Tibial nerve (tissue), 4 donors: ENCODE measurements around the gene MARVELD1. TPM values are rescaled to one million over a fixed set of nuclear protein-coding genes. Genes with fewer than 3 reads are reported as not detected.

Experiments
- DNase-seq, 2 donors: peaks; one replicate each; pipeline ENCODE4 v3.0.0-alpha.2; 2019; ENCODE audit warnings: low spot score in 2 of 2
- H3K27ac ChIP-seq, 4 donors: fragments of 200-600 bp; sonication (generic) in 3 of 4; one replicate each; pipeline ENCODE4 v1.5.1; 2017 to 2019; ENCODE audit warnings: mild to moderate bottlenecking in 1 of 4
- H3K27me3 ChIP-seq, 2 donors: fragments of 200-600 bp; sonication (generic) in 1 of 2; one replicate each; pipeline versions ENCODE4 v1.5.1 to v1.6.0; 2017 to 2019
- H3K36me3 ChIP-seq, 3 donors: fragments of 200-600 bp; sonication (generic); one replicate each; pipeline ENCODE4 v1.5.1; 2018 to 2019
- H3K4me1 ChIP-seq, 4 donors: fragments of 200-600 bp; sonication (generic) in 3 of 4; one replicate each; pipeline ENCODE4 v1.5.1; 2017 to 2019
- H3K4me3 ChIP-seq, 4 donors: fragments of 200-600 bp; sonication (generic) in 3 of 4; one replicate each; pipeline ENCODE4 v1.5.1; 2017 to 2019; ENCODE audit warnings: mild to moderate bottlenecking in 1 of 4, moderate library complexity in 1 of 4
- H3K9me3 ChIP-seq, 4 donors: fragments of 200-600 bp; sonication (generic) in 3 of 4; one replicate each; pipeline ENCODE4 v1.5.1; 2017 to 2019
- CTCF ChIP-seq, 5 experiments: fragments of 200-600 bp in 3 of 5; fragments of 450-650 bp in 2 of 5; sonication (generic) in 3 of 5; IDR thresholded peaks; one replicate each; pipeline ENCODE4 v1.5.1; 2016 to 2019; ENCODE audit warnings: antibody characterized with exemption in 5 of 5, mild to moderate bottlenecking in 3 of 5, moderate library complexity in 2 of 5
- EP300 ChIP-seq, 2 donors: sonication (generic); formaldehyde crosslinking; IDR thresholded peaks; one replicate each; pipeline ENCODE4 v1.6.1; 2017; ENCODE audit warnings: antibody characterized with exemption in 2 of 2, mild to moderate bottlenecking in 1 of 2
- POLR2A ChIP-seq, 2 donors: fragments of 450-650 bp; IDR thresholded peaks; one replicate each; pipeline ENCODE4 v1.6.1; 2017; ENCODE audit warnings: antibody characterized with exemption in 2 of 2, mild to moderate bottlenecking in 2 of 2, moderate library complexity in 2 of 2
- WGBS, 2 donors: methylation state at CpG; one replicate each; pipeline ENCODE4 v1.1.5; 2018; 5-methylcytosine and 5-hydroxymethylcytosine counted together
- total RNA-seq, 4 donors: library from RNA; depleted of rRNA; stranded (reverse); fragments of >200 nt; gene quantifications; one replicate each; pipeline ENCODE4 v1.1.0, GENCODE V29; 2016

The MARVELD1 gene
- total RNA-seq, 4 donors from 2014 or later, result 28.0 to 45.3 (median 42.2) TPM

GRCh38 chr10:97731346-97732051, 18.0 kb downstream of the MARVELD1 start:
- H3K36me3 ChIP-seq, result no peaks in the 10 kb centered on the region
- 62 to 66% methylated on average over 9 of the region's 9 CpGs for WGBS, 2 donors
- no peaks in the 10 kb centered on the region for H3K27me3 ChIP-seq
- no peaks in the 10 kb centered on the region for H3K9me3 ChIP-seq
- peak; percentile 56 to 84 for DNase-seq
- H3K27ac ChIP-seq, result no peak overlapping the region
- H3K4me1 ChIP-seq, result peaks cover 0 to 15% (median 0%) of the 10 kb centered on the region in 4 donors
- H3K4me3 ChIP-seq, result no peak overlapping the region
- TF ChIP-seq CTCF (IDR thresholded peaks at IDR 0.05) (peak; percentile 76 to 94 (median 79)), POLR2A (IDR thresholded peaks at IDR 0.05) (no peak), EP300 (IDR thresholded peaks at IDR 0.05) (peak in 1 of 2 donors; percentile 70)

- no peak for DNase-seq
- H3K27ac ChIP-seq, result no peak overlapping the region
- peaks cover 0 to 14% (median 0%) of the 10 kb centered on the region in 4 donors for H3K4me1 ChIP-seq
- H3K4me3 ChIP-seq, result no peak overlapping the region
- TF ChIP-seq CTCF (IDR thresholded peaks at IDR 0.05) (no peak), POLR2A (IDR thresholded peaks at IDR 0.05) (no peak), EP300 (IDR thresholded peaks at IDR 0.05) (no peak)
- H3K36me3 ChIP-seq, result no peaks in the 10 kb centered on the region
- no peaks in the 10 kb centered on the region for H3K27me3 ChIP-seq
- H3K9me3 ChIP-seq, result no peaks in the 10 kb centered on the region
- WGBS, 2 donors, result 73 to 76% methylated on average over 4 of the region's 4 CpGs
These were observed 18.5 kb downstream of the MARVELD1 start for GRCh38 chr10:97732052-97732359.

- Histone ChIP-seq H3K4me1 (peaks cover 0 to 19% (median 4%) of the 10 kb centered on the region in 4 donors), H3K27me3 (no peaks in the 10 kb centered on the region), H3K27ac (no peak overlapping the region), H3K9me3 (no peaks in the 10 kb centered on the region), H3K4me3 (no peak overlapping the region), H3K36me3 (no peaks in the 10 kb centered on the region)
- TF ChIP-seq POLR2A (IDR thresholded peaks at IDR 0.05) (no peak), EP300 (IDR thresholded peaks at IDR 0.05) (no peak), CTCF (IDR thresholded peaks at IDR 0.05) (no peak)
- 88% methylated on average over 5 of the region's 5 CpGs for WGBS, 2 donors
- DNase-seq, result no peak
These were observed 19.7 kb downstream of the MARVELD1 start for GRCh38 chr10:97733256-97733655.

GRCh38 chr10:97734021-97734420, 20.5 kb downstream of the MARVELD1 start:
- Histone ChIP-seq H3K4me3 (no peak overlapping the region), H3K9me3 (no peaks in the 10 kb centered on the region), H3K27ac (no peak overlapping the region), H3K4me1 (peaks cover 0 to 26% (median 8%) of the 10 kb centered on the region in 4 donors), H3K27me3 (no peaks in the 10 kb centered on the region), H3K36me3 (no peaks in the 10 kb centered on the region)
- DNase-seq, result no peak
- TF ChIP-seq EP300 (IDR thresholded peaks at IDR 0.05) (no peak), POLR2A (IDR thresholded peaks at IDR 0.05) (no peak), CTCF (IDR thresholded peaks at IDR 0.05) (no peak)
- 74 to 80% methylated on average over 6 of the region's 6 CpGs for WGBS, 2 donors

- 69 to 71% methylated on average over 13 of the region's 13 CpGs for WGBS, 2 donors
- peaks cover 0 to 34% (median 9%) of the 10 kb centered on the region in 4 donors for H3K4me1 ChIP-seq
- peak overlapping the region; percentile 79 to 94 (median 86) for H3K4me3 ChIP-seq
These were observed 22.9 kb downstream of the MARVELD1 start for GRCh38 chr10:97736403-97736901.

More at GRCh38 chr10:97736403-97736901, 22.9 kb downstream of the MARVELD1 start:
- Histone ChIP-seq H3K27ac (peak overlapping the region in 3 of 4 donors; percentile 88 to 96 (median 95)), H3K27me3 (no peaks in the 10 kb centered on the region), H3K9me3 (no peaks in the 10 kb centered on the region), H3K36me3 (peaks cover 0 to 16% (median 0%) of the 10 kb centered on the region in 3 donors)
- no peak for DNase-seq
- TF ChIP-seq EP300 (IDR thresholded peaks at IDR 0.05), result no peak
- no peak for TF ChIP-seq POLR2A (IDR thresholded peaks at IDR 0.05)
- TF ChIP-seq CTCF (IDR thresholded peaks at IDR 0.05), result no peak
